H1 (cell line): Measurements from ENCODE around the gene VCX2.

Experiments used
- CHD2 ChIP-seq: IDR thresholded peaks from 2 replicates; pipeline ENCODE4 v1.6.1; 2012; ENCODE audit warnings: low read length, improper control_type of control experiment
- CTCF ChIP-seq, 3 experiments: IDR thresholded peaks; 1 replicate in 2 of 3; 2 replicates in 1 of 3; pipeline versions ENCODE4 v1.5.1 to v1.6.1; 2011; ENCODE audit warnings: low read length in 3 of 3, mild to moderate bottlenecking in 3 of 3, inconsistent platforms in 2 of 3, low read depth in 1 of 3, moderate library complexity in 1 of 3; ENCODE audit not compliant: insufficient read depth in 1 of 3; ENCODE audit errors: control extremely low read depth in 1 of 3
- EZH2 ChIP-seq: fragments of 200-600 bp; sonication (generic); IDR thresholded peaks from 2 replicates; pipeline ENCODE4 v1.7.1; 2012; ENCODE audit warnings: low read depth, mild to moderate bottlenecking, moderate library complexity, low read length, inconsistent platforms; ENCODE audit not compliant: severe bottlenecking
- MAFK ChIP-seq: IDR thresholded peaks from 2 replicates; pipeline ENCODE4 v1.6.1; 2012; ENCODE audit warnings: low read depth, mild to moderate bottlenecking, improper control_type of control experiment, low read length
- POLR2A ChIP-seq, 2 experiments: IDR thresholded peaks; 1 replicate in 1 of 2; 2 replicates in 1 of 2; pipeline ENCODE4 v1.6.1; 2011; ENCODE audit warnings: low read depth in 2 of 2, low read length in 2 of 2, mild to moderate bottlenecking in 2 of 2; ENCODE audit errors: control extremely low read depth in 1 of 2
- RAD21 ChIP-seq, 2 experiments: IDR thresholded peaks in 1 of 2; conservative IDR thresholded peaks in 1 of 2; 2 replicates each; pipeline ENCODE4 v1.6.1; 2011; ENCODE audit warnings: low read depth in 2 of 2, low read length in 2 of 2, improper control_type of control experiment in 1 of 2, inconsistent platforms in 1 of 2, mild to moderate bottlenecking in 1 of 2, moderate library complexity in 1 of 2
- RFX5 ChIP-seq: IDR thresholded peaks from 2 replicates; pipeline ENCODE4 v1.6.1; 2011; ENCODE audit warnings: low read depth, low read length, improper control_type of control experiment, borderline replicate concordance
- SP2 ChIP-seq: IDR thresholded peaks from 2 replicates; pipeline ENCODE4 v1.6.1; 2012; ENCODE audit warnings: mild to moderate bottlenecking, low read length, inconsistent platforms
- TAF1 ChIP-seq: IDR thresholded peaks from 2 replicates; pipeline ENCODE4 v1.6.1; 2011; ENCODE audit warnings: mild to moderate bottlenecking, low read depth, low read length
- TEAD4 ChIP-seq: IDR thresholded peaks from 2 replicates; pipeline ENCODE4 v1.6.1; 2012; ENCODE audit warnings: low read depth, low read length, inconsistent platforms, mixed read lengths
- TF ChIP-seq, protein P1 (sequence below): IDR thresholded peaks from 2 replicates; pipeline ENCODE4 v1.6.1; 2012; ENCODE audit warnings: inconsistent platforms

- TF ChIP-seq, protein P1, sequence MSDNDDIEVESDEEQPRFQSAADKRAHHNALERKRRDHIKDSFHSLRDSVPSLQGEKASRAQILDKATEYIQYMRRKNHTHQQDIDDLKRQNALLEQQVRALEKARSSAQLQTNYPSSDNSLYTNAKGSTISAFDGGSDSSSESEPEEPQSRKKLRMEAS = no peak
- TF ChIP-seq RAD21 (IDR thresholded peaks at IDR 0.05 in 1 of 2, conservative IDR thresholded peaks at IDR 0.05 in 1 of 2; ENCODE audit: low read depth in 2 of 2, low read length in 2 of 2) = no peak
- no peak for TF ChIP-seq TAF1
- no peak for TF ChIP-seq POLR2A (IDR thresholded peaks at IDR 0.05; ENCODE audit: control extremely low read depth in 1 of 2, low read depth in 2 of 2, low read length in 2 of 2)
- TF ChIP-seq RFX5 = no peak
- TF ChIP-seq CTCF (IDR thresholded peaks at IDR 0.05; ENCODE audit: control extremely low read depth in 1 of 3, insufficient read depth in 1 of 3, low read depth in 1 of 3, low read length in 3 of 3) = no peak
- TF ChIP-seq SP2 = no peak
- TF ChIP-seq CHD2 = no peak
- TF ChIP-seq EZH2 = no peak
- TF ChIP-seq MAFK = no peak
- no peak for TF ChIP-seq TEAD4
Observed at GRCh38 chrX:8183346-8183745, 12.3 kb upstream of the VCX2 start.
